ENCODE results near the gene RCAN2. TPM values are rescaled to one million over a fixed set of nuclear protein-coding genes. Genes with fewer than 3 reads are reported as not detected.

The RCAN2 gene
- total RNA-seq, 1 donor from 2014 or later: 11.7 TPM

GRCh38 chr6:46267515-46267914, 223.7 kb downstream of the RCAN2 start:
- intact Hi-C loops (cut with DNase I): no loop called here

GRCh38 chr6:46265373-46265772, 225.9 kb downstream of the RCAN2 start:
- TF ChIP-seq CTCF (IDR thresholded peaks at IDR 0.05): no peak
- H3K9me3 ChIP-seq: no peaks in the 10 kb centered on the region
- H3K36me3 ChIP-seq: no peaks in the 10 kb centered on the region
- ATAC-seq (no peak), DNase-seq (no peak)
- H3K27me3 ChIP-seq: no peaks in the 10 kb centered on the region
- no peak overlapping the region for H3K4me3 ChIP-seq
- no peak overlapping the region for H3K27ac ChIP-seq
- no peaks in the 10 kb centered on the region for H3K4me1 ChIP-seq
- intact Hi-C loops (cut with DNase I): no loop called here

More at GRCh38 chr6:46267515-46267914, 223.7 kb downstream of the RCAN2 start:
- no peaks in the 10 kb centered on the region for H3K27me3 ChIP-seq
- H3K27ac ChIP-seq: no peak overlapping the region
- H3K9me3 ChIP-seq: no peaks in the 10 kb centered on the region
- H3K36me3 ChIP-seq: no peaks in the 10 kb centered on the region
- no peak for TF ChIP-seq CTCF (IDR thresholded peaks at IDR 0.05)
- DNase-seq: no peak
- no peak overlapping the region for H3K4me3 ChIP-seq
- H3K4me1 ChIP-seq: no peaks in the 10 kb centered on the region
- no peak for ATAC-seq

- no peak for ATAC-seq
- intact Hi-C loops (cut with DNase I): no loop called here
- Histone ChIP-seq H3K27ac (no peak overlapping the region), H3K36me3 (no peaks in the 10 kb centered on the region), H3K4me3 (no peak overlapping the region), H3K27me3 (no peaks in the 10 kb centered on the region), H3K9me3 (no peaks in the 10 kb centered on the region), H3K4me1 (no peaks in the 10 kb centered on the region)
- no peak for TF ChIP-seq CTCF (IDR thresholded peaks at IDR 0.05)
- DNase-seq: no peak
Observed at GRCh38 chr6:46263707-46264086, 227.6 kb downstream of the RCAN2 start.

GRCh38 chr6:46262928-46263706, 228.1 kb downstream of the RCAN2 start:
- H3K4me3 ChIP-seq: no peak overlapping the region
- no peak overlapping the region for H3K27ac ChIP-seq
- no peak for ATAC-seq
- no peak for DNase-seq
- H3K36me3 ChIP-seq: no peaks in the 10 kb centered on the region
- no peaks in the 10 kb centered on the region for H3K9me3 ChIP-seq
- no peak for TF ChIP-seq CTCF (IDR thresholded peaks at IDR 0.05)
- H3K4me1 ChIP-seq: no peaks in the 10 kb centered on the region
- intact Hi-C loops (cut with DNase I): no loop called here
- no peaks in the 10 kb centered on the region for H3K27me3 ChIP-seq

GRCh38 chr6:46258249-46258648, 233.0 kb downstream of the RCAN2 start:
- DNase-seq: no peak
- TF ChIP-seq CTCF (IDR thresholded peaks at IDR 0.05): no peak

More at GRCh38 chr6:46258249-46258648, 233.0 kb downstream of the RCAN2 start:
- no peak for ATAC-seq
- peaks cover 5% of the 10 kb centered on the region for H3K4me1 ChIP-seq
- intact Hi-C loops (cut with DNase I): no loop called here
- H3K27me3 ChIP-seq: no peaks in the 10 kb centered on the region
- H3K36me3 ChIP-seq: no peaks in the 10 kb centered on the region
- H3K9me3 ChIP-seq: no peaks in the 10 kb centered on the region
- no peak overlapping the region for H3K4me3 ChIP-seq
- no peak overlapping the region for H3K27ac ChIP-seq

Data from upper lobe of right lung (tissue), 1 donor.